HepG2 (cell line): ENCODE measurements around the gene ITPK1. TPM values are rescaled to one million over a fixed set of nuclear protein-coding genes. Genes with fewer than 3 reads are reported as not detected.

Experiments used
- ATAC-seq: fragments of 200-7000 bp; cut with Tn5 transposase; 3 replicates; pipeline ENCODE4 v1.9.1; 2020; ENCODE audit warnings: mild to moderate bottlenecking, moderate library complexity
- BruUV-seq: library from RNA; stranded (reverse); fragments of 400-500 nt; replicated peaks from 2 replicates; lab custom pipeline; 2021; lab: Mats Ljungman, UMichigan
- CTCF ChIA-PET: fragments of 300-600 bp; formaldehyde crosslinking; extraction: SDS; loops from one replicate; lab custom pipeline; 2021; ENCODE audit warnings: low total read pairs, inconsistent platforms, low intra/inter-chr PET ratio; lab: Yijun Ruan, JAX
- POLR2A ChIA-PET: fragments of 350-600 bp; sonication (Branson Sonifier 250); formaldehyde crosslinking; loops from one replicate; lab custom pipeline; 2020; ENCODE audit warnings: antibody characterized with exemption, inconsistent platforms; lab: Yijun Ruan, JAX
- DNase-seq: peaks from one replicate; pipeline ENCODE4 v3.0.0-alpha.2; 2015; ENCODE audit warnings: low spot score
- FAIRE-seq: peaks from 3 replicates; lab custom pipeline; 2011; peaks lifted over from hg19 to GRCh38; lab: Jason Lieb, UNC
- H2AFZ ChIP-seq: one replicate; pipeline ENCODE4 v1.6.1; 2011; ENCODE audit warnings: low read length, inconsistent platforms
- H3K27ac ChIP-seq: fragments of 300-600 bp; 3 replicates; pipeline ENCODE4 v1.8.0; 2011; ENCODE audit warnings: mixed run types, mild to moderate bottlenecking, mixed read lengths, low read length, inconsistent platforms; ENCODE audit not compliant: insufficient read depth; ENCODE audit errors: extremely low read length
- H3K27me3 ChIP-seq, 2 experiments: fragments of 200-600 bp in 1 of 2; 2 replicates in 1 of 2; 3 replicates in 1 of 2; pipeline versions ENCODE4 v1.6.0 to v1.8.0; 2011; ENCODE audit warnings: low read length in 2 of 2, mild to moderate bottlenecking in 2 of 2, moderate library complexity in 2 of 2, inconsistent platforms in 1 of 2; ENCODE audit not compliant: insufficient read depth in 2 of 2, control insufficient read depth in 1 of 2
- H3K36me3 ChIP-seq, 2 experiments: fragments of 200-600 bp in 1 of 2; replicated peaks in 1 of 2; 2 replicates in 1 of 2; 3 replicates in 1 of 2; pipeline versions ENCODE4 v1.5.1 to v1.8.0; 2011; ENCODE audit warnings: low read length in 2 of 2, inconsistent platforms in 1 of 2; ENCODE audit not compliant: insufficient read depth in 2 of 2, control insufficient read depth in 1 of 2
- H3K4me1 ChIP-seq: 2 replicates; pipeline ENCODE4 v1.5.1; 2012; ENCODE audit warnings: low read length, inconsistent platforms; ENCODE audit not compliant: insufficient read depth
- H3K4me2 ChIP-seq: 2 replicates; pipeline ENCODE4 v1.6.0; 2011; ENCODE audit warnings: low read depth, low read length, inconsistent platforms
- H3K4me3 ChIP-seq, 3 experiments: fragments of 200-600 bp in 1 of 3; sonication (generic), shearing (Covaris generic) in 1 of 3; replicated peaks in 1 of 3; 2 replicates each; pipeline ENCODE4 v1.5.1; 2011 to 2016; ENCODE audit warnings: low read length in 3 of 3, inconsistent platforms in 2 of 3, low read depth in 2 of 3, mild to moderate bottlenecking in 2 of 3, control low read depth in 1 of 3, mixed read lengths in 1 of 3; ENCODE audit not compliant: insufficient read depth in 1 of 3
- H3K79me2 ChIP-seq: one replicate; pipeline ENCODE4 v1.6.1; 2011; ENCODE audit warnings: low read length, inconsistent platforms; ENCODE audit not compliant: insufficient read depth
- H3K9ac ChIP-seq: 2 replicates; pipeline ENCODE4 v1.6.0; 2011; ENCODE audit warnings: mild to moderate bottlenecking, low read depth, low read length, inconsistent platforms; ENCODE audit not compliant: insufficient read depth
- H3K9me3 ChIP-seq: 2 replicates; pipeline ENCODE4 v1.5.1; 2012; ENCODE audit warnings: mild to moderate bottlenecking, low read length
- H4K20me1 ChIP-seq: 2 replicates; pipeline ENCODE4 v1.6.0; 2011; ENCODE audit warnings: inconsistent platforms, mild to moderate bottlenecking, low read length, moderate library complexity; ENCODE audit not compliant: insufficient read depth
- CC2D1A ChIP-seq: sonication (generic); formaldehyde crosslinking; IDR thresholded peaks from 2 replicates; pipeline ENCODE4 v1.8.1; 2023; ENCODE audit warnings: mild to moderate bottlenecking, missing genetic modification reagents
- ELF1 ChIP-seq: sonication (generic); formaldehyde crosslinking; IDR thresholded peaks from 2 replicates; pipeline ENCODE4 v1.4.0; 2020; ENCODE audit warnings: missing genetic modification reagents
- HNF1A ChIP-seq, 2 experiments: sonication (generic) in 1 of 2; formaldehyde crosslinking in 1 of 2; IDR thresholded peaks; 2 replicates each; pipeline versions ENCODE4 v1.4.0 to v1.6.1; 2016 to 2020; ENCODE audit warnings: borderline replicate concordance in 1 of 2, low read depth in 1 of 2, mild to moderate bottlenecking in 1 of 2, missing genetic modification reagents in 1 of 2
- KLF13 ChIP-seq: sonication (generic); formaldehyde crosslinking; IDR thresholded peaks from 2 replicates; pipeline ENCODE4 v1.4.0; 2020; ENCODE audit warnings: mild to moderate bottlenecking, missing genetic modification reagents
- PPARG ChIP-seq: conservative IDR thresholded peaks from 2 replicates; pipeline ENCODE4 v1.6.1; 2016; ENCODE audit warnings: missing biosample characterization, missing genetic modification reagents
- RXRA ChIP-seq: sonication (generic); formaldehyde crosslinking; IDR thresholded peaks from 2 replicates; pipeline ENCODE4 v1.5.1; 2020; ENCODE audit warnings: missing genetic modification reagents
- RXRB ChIP-seq: IDR thresholded peaks from 2 replicates; pipeline ENCODE4 v1.6.1; 2016; ENCODE audit warnings: borderline replicate concordance, missing genetic modification reagents, missing compliant biosample characterization
- SAP130 ChIP-seq: IDR thresholded peaks from 2 replicates; pipeline ENCODE4 v1.6.1; 2016; ENCODE audit warnings: low read depth
- SMAD3 ChIP-seq: sonication (generic); formaldehyde crosslinking; IDR thresholded peaks from 2 replicates; pipeline ENCODE4 v1.4.0; 2020; ENCODE audit warnings: missing genetic modification reagents
- ZFP37 ChIP-seq: sonication (generic); formaldehyde crosslinking; IDR thresholded peaks from 2 replicates; pipeline ENCODE4 v1.4.0; 2020; ENCODE audit warnings: missing genetic modification reagents, borderline replicate concordance
- ZNF460 ChIP-seq: sonication (generic); formaldehyde crosslinking; IDR thresholded peaks from 2 replicates; pipeline ENCODE4 v1.5.1; 2020; ENCODE audit warnings: missing genetic modification reagents, mild to moderate bottlenecking, borderline replicate concordance
- ZNF547 ChIP-seq: sonication (generic); formaldehyde crosslinking; IDR thresholded peaks from 2 replicates; pipeline ENCODE4 v1.5.1; 2020; ENCODE audit warnings: mild to moderate bottlenecking, missing genetic modification reagents
- ZNF75D ChIP-seq: sonication (generic); formaldehyde crosslinking; IDR thresholded peaks from 2 replicates; pipeline ENCODE4 v1.8.1; 2023; ENCODE audit warnings: missing genetic modification reagents, mild to moderate bottlenecking, borderline replicate concordance
- ZNF781 ChIP-seq: sonication (generic); formaldehyde crosslinking; IDR thresholded peaks from 2 replicates; pipeline ENCODE4 v1.5.1; 2020; ENCODE audit warnings: borderline replicate concordance, mild to moderate bottlenecking, missing genetic modification reagents; ENCODE audit errors: not compliant biosample characterization
- ZNF792 ChIP-seq: IDR thresholded peaks from 2 replicates; pipeline ENCODE4 v1.6.1; 2016
- WGBS: methylation state at CpG from one replicate; pipeline ENCODE4 v1.1.6; 2017; ENCODE audit warnings: low lambda C conversion rate; 5-methylcytosine and 5-hydroxymethylcytosine counted together
- in situ Hi-C: cut with HindIII; loops from 2 replicates; pipeline ENCODE4 v1.10.0; 2017; ENCODE audit warnings: low pct_unique_long_range_greater_than_20kb; ENCODE audit not compliant: extremely low pct_ligation_motif_present
- intact Hi-C: fragments of 100-400 bp; cut with micrococcal nuclease; formaldehyde crosslinking; loops from one replicate; pipeline ENCODE4 v1.10.0; 2022; ENCODE audit not compliant: unreplicated experiment
- polyA plus RNA-seq, 8 experiments: library from polyadenylated mRNA; depleted of rRNA in 3 of 8; stranded (reverse) in 7 of 8; unstranded in 1 of 8; fragments of >200 nt; fragmentation: Illumina TruSeq in 4 of 8; extraction: Trizol in 4 of 8; gene quantifications; 2 replicates each; pipeline versions ENCODE4 v1.2.1 to v1.2.3, GENCODE V29; 2011 to 2016; ENCODE audit warnings: low read depth in 4 of 8, missing spikeins in 1 of 8, mixed read lengths in 1 of 8; ENCODE audit not compliant: insufficient read depth in 1 of 8
- total RNA-seq, 5 experiments: library from RNA; depleted of rRNA; stranded (reverse); fragments of >200 nt; fragmentation: Illumina TruSeq; extraction: Trizol; gene quantifications; 2 replicates each; pipeline ENCODE4 v1.2.3, GENCODE V29; 2016; ENCODE audit warnings: low read depth in 1 of 5
- TF ChIP-seq, protein P1 (sequence below): sonication (generic); formaldehyde crosslinking; IDR thresholded peaks from 2 replicates; pipeline ENCODE4 v1.4.0; 2020; ENCODE audit warnings: missing genetic modification reagents, borderline replicate concordance
- TF ChIP-seq, protein P2 (sequence below): sonication (generic); formaldehyde crosslinking; IDR thresholded peaks from 2 replicates; pipeline ENCODE4 v1.8.1; 2023; ENCODE audit warnings: missing genetic modification reagents, mild to moderate bottlenecking, borderline replicate concordance

The ITPK1 gene
- total and polyA plus RNA-seq, 2 of the 13 experiments (the other 11 are each of a cell fraction or from before 2014, with no cell fraction given) = 20.5 to 47.5 TPM

DNA sequence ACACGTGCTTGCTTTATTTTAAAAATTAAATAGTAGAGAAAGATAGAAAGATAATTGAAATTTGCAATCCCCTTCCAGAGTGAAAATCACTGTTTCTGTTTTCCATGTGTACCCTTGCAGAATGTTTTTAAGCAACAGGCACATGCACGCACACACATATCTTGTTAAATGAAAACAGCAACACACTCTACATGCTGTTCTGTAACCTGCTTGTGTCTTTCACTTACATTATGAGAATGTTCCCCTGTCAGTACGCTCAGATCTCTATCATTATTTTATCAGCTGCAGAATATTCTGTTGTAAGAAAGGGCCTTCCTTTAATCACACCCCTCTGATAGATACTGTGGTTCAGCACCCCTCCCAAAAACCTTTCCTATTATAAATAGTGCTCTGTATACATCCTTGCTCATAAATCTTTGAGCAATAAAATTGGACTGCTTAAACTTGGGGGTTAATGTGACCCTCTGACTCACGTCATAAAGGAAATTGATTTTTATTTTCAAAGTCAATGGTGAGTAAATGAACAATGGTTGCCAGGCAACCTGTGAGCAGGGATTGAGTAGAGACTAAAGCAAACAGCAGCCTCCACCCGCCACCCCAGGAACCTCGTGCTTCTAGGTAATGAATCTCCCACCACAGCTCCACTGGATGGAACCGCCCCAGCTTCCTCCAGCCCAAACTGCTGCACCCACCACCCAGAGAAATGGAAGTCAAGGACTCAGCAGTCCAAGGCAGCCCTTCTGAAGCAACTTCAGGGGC lies 224.7 kb downstream of the ITPK1 start:
- Histone ChIP-seq H3K9me3 (peaks cover 12% of the 10 kb centered on the region), H3K4me2 (no peak overlapping the region), H3K36me3 (no peaks in the 10 kb centered on the region), H2AFZ (no peak overlapping the region), H3K27ac (no peak overlapping the region), H3K79me2 (no peaks in the 10 kb centered on the region), H3K4me3 (no peak overlapping the region), H4K20me1 (no peaks in the 10 kb centered on the region), H3K4me1 (no peaks in the 10 kb centered on the region), H3K9ac (no peak overlapping the region), H3K27me3 (no peaks in the 10 kb centered on the region; a peak in 1 of 5 replicates)
- WGBS = 24% methylated on average over 7 of the region's 7 CpGs
- BruUV-seq = no TSS peak
- ChIA-PET CTCF (no interaction called here), POLR2A (no interaction called here)
- DNase-seq (no peak), FAIRE-seq (no peak), ATAC-seq (no peak)
- in situ Hi-C loops = no loop called here
- intact Hi-C loops = no loop called here
- TF ChIP-seq ZNF75D (CRISPR knock-in tag) (no peak), ZNF781 (CRISPR knock-in tag) (no peak), KLF13 (CRISPR knock-in tag) (no peak), RXRB (no peak), ELF1 (CRISPR knock-in tag) (no peak), CC2D1A (CRISPR knock-in tag) (no peak), PPARG (CRISPR knock-in tag) (no peak), ZNF547 (CRISPR knock-in tag) (no peak), SMAD3 (CRISPR knock-in tag) (no peak), ZNF460 (CRISPR knock-in tag) (no peak), HNF1A (IDR thresholded peaks at IDR 0.05; ENCODE audit: low read depth) (no peak), HNF1A (CRISPR knock-in tag; IDR thresholded peaks at IDR 0.05; ENCODE audit: borderline replicate concordance) (no peak), ZNF792 (no peak), ZFP37 (CRISPR knock-in tag) (no peak), RXRA (CRISPR knock-in tag) (no peak), SAP130 (CRISPR knock-in tag) (no peak)
- TF ChIP-seq, protein P1, sequence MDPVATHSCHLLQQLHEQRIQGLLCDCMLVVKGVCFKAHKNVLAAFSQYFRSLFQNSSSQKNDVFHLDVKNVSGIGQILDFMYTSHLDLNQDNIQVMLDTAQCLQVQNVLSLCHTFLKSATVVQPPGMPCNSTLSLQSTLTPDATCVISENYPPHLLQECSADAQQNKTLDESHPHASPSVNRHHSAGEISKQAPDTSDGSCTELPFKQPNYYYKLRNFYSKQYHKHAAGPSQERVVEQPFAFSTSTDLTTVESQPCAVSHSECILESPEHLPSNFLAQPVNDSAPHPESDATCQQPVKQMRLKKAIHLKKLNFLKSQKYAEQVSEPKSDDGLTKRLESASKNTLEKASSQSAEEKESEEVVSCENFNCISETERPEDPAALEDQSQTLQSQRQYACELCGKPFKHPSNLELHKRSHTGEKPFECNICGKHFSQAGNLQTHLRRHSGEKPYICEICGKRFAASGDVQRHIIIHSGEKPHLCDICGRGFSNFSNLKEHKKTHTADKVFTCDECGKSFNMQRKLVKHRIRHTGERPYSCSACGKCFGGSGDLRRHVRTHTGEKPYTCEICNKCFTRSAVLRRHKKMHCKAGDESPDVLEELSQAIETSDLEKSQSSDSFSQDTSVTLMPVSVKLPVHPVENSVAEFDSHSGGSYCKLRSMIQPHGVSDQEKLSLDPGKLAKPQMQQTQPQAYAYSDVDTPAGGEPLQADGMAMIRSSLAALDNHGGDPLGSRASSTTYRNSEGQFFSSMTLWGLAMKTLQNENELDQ (CRISPR knock-in tag) = no peak
- TF ChIP-seq, protein P2, sequence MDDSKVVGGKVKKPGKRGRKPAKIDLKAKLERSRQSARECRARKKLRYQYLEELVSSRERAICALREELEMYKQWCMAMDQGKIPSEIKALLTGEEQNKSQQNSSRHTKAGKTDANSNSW (CRISPR knock-in tag) = no peak
